Effector CD4-positive, alpha-beta T cell (primary cell): ENCODE results near the gene COL11A2.
"Not testable (repeated sequence)": the region's sequence is repeated elsewhere in the genome, so short reads cannot be mapped to it uniquely, and the experiment has no call there.

Source experiments
- DNase-seq: peaks from one replicate; pipeline ENCODE4 v3.0.0-alpha.2; 2020

The COL11A2 gene

GRCh38 chr6:33170176-33171015 lies 21.9 kb downstream of the COL11A2 start:
- no peak for DNase-seq

GRCh38 chr6:33169291-33170175 lies 22.7 kb downstream of the COL11A2 start:
- no peak for DNase-seq

DNA sequence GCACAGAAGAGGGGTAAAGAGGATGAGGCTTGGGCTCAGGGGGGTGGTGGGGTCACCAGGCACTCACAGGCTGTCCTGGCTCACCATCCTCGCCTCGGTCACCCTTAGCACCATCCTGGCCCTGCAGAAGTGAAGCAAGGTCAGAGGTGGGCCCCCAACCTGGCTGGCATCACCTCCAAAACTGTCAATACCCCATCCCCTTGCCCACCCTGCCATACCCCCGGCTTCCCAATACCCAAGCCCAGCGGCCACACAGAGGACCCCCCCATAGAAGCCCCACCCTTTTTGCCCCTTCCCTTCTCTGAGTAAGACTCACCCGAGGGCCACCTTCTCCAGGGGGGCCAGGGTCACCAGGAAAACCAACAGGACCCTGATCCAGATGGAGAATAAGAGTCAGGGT lies 23.6 kb downstream of the COL11A2 start:
- no peak for DNase-seq

- no peak for DNase-seq
Measured at GRCh38 chr6:33168284-33168601, 24.0 kb downstream of the COL11A2 start.

GRCh38 chr6:33167374-33168283 lies 24.6 kb downstream of the COL11A2 start:
- no peak for DNase-seq

- DNase-seq: no peak
Measured at GRCh38 chr6:33166811-33167210, 25.5 kb downstream of the COL11A2 start.

DNA sequence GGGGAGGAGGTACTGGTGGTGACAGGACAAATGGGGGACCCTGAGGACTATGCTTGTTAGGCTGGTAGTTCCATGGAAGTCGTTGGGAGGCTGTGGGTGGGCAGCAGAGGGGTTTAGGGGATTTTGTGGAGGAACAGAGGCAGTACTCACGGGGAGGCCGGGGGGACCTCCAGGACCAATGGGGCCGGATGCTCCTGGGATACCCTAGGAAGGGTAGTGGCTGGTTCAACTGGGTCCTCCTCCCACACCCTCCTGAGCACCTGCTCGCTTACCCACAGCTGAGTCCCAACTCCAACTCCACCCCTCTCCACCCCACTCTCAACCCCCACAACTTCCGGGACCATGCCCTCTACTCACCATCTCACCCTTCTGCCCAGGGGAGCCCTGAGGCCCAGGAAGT lies 25.9 kb downstream of the COL11A2 start:
- no peak for DNase-seq

- no peak for DNase-seq
Measured at GRCh38 chr6:33165581-33166258, 26.5 kb downstream of the COL11A2 start.

GRCh38 chr6:33164665-33165373 lies 27.4 kb downstream of the COL11A2 start:
- DNase-seq: no peak

DNA sequence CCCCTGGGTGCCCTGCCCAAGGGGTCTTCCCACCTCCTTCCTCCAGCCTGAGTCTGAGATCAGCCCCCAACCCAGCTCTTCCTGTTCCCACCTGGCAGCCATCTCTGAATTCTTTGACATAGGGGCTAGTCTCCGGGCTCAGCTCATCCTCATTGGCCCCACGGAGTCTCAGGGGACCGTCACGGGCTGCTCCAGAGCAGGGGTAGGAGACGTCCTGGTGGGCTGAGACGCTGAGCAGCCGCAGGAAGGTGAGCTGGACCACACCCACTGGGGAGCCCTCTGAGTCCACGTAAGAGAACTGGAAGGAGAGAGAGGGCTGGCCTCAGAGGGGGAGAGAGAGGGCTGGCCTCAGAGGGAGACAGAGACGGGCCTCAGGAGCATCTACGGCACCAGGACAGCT lies 28.1 kb downstream of the COL11A2 start:
- DNase-seq: no peak

DNA sequence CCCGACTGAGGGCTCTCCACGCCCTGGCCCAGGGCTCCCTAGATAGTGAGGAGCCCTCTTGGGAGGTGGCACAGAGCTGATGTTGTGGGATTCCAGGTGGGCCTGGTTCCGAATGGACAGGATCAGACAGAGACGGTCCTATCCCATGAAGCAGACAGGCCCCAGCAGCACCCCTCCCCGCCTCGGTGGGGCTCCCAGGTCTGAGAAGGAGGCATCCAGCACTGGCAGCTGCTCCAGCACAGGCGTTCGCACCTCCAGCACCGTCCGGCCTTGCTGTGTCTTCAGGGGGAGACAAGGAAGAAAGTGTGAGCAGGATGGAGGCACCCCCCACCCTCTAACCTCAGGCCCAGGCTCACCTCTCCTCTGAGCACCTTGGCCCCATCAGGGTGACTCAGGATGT lies 28.7 kb downstream of the COL11A2 start:
- DNase-seq: no peak

DNA sequence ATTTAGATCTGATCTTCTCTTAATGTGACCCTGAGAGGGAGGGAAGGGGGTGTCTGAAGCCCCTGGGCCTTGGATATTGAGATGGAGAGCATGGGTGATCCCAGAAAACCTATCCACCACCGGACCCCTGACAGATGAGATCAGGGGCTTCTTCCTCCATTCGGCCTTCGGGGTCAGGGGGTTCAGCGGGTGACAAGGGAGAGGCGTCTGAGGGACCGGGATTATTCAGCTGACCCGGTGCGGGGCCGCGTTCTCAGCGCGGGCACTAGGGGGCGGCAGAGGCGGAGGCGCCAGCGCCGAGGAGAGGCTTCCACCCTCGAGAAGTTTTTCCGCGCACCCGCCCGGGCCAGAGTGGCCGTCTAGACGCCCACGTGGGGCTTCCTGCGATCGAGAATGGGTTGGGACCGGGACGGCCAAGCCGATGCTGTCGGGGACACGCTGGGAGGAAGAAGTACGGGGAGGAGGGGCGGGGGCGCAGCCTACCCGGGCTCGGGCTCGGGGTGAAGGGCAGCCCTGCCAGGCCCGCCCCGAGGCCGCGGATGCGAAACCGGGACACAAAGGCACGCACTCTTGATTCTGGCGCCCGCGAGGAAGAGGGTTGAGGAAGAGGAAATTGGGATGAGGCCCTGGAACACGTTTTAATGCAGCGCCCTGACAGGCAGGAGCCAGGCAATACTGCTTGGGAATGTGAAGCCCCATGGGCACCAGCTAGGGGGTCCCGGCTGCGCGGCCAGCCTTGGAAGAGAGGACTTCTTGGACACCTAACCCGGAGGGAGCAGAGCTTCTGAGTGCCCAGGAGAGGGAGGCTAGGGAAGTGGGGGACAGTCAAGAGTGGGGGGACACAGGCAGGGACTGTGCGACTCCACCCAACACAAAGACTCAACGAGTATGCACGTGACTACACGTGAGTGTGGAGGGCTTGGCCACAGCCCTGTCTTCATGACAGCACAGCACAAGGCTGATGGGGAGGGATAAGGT lies 30.6 kb downstream of the COL11A2 start:
- peak; percentile 74 for DNase-seq

GRCh38 chr6:33160728-33161344 lies 31.4 kb downstream of the COL11A2 start:
- no peak for DNase-seq

- no peak for DNase-seq
Measured at GRCh38 chr6:33160096-33160495, 32.2 kb downstream of the COL11A2 start.

- no peak for DNase-seq
Measured at GRCh38 chr6:33156964-33157363, 35.3 kb downstream of the COL11A2 start.

DNA sequence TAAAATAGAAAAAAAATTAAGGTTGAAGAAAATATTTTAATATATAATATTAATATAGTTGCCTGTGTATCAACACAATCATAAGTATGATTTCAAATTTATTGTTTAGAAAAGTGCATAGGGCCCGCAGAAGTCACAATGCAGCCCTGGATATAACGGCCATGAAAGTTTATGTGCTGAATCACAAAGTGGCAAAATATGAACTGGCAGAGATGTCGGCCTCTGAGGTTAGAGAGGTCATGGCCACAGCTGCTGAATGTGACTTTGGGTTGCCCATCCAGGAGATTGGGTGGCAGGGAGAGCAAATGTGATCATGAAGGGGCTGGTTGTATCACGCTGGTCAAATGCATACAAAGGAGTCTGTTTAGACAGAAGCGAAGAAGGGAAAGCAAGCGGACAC lies 35.7 kb downstream of the COL11A2 start:
- DNase-seq: no peak

GRCh38 chr6:33154349-33154748 lies 37.9 kb downstream of the COL11A2 start:
- no peak for DNase-seq

GRCh38 chr6:33151050-33151449 lies 41.2 kb downstream of the COL11A2 start:
- DNase-seq: no peak

DNA sequence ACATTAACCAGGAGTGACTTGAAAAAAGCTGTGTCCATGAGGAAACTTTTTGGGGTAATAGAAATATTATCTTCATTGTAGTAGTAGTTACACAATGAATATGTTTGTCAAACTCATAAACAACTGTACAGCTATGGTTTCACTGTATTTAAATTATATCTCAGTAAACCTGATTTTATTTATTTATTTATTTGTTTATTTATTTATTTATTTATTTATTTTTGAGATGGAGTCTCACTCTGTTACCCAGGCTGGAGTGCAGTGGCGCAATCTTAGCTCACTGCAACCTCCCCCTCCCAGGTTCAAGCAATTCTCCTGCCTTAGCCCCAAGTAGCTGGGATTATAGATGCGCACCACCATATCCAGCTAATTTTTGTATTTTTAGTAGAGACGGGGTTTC lies 41.7 kb downstream of the COL11A2 start:
- DNase-seq: not testable (repeated sequence)
